ENCODE data around the gene EIF4E2. TPM values are rescaled to one million over a fixed set of nuclear protein-coding genes. Genes with fewer than 3 reads are reported as not detected.

The EIF4E2 gene
- total and polyA plus RNA-seq, 5 donors: 32.1 to 49.4 (median 44.0) TPM

DNA sequence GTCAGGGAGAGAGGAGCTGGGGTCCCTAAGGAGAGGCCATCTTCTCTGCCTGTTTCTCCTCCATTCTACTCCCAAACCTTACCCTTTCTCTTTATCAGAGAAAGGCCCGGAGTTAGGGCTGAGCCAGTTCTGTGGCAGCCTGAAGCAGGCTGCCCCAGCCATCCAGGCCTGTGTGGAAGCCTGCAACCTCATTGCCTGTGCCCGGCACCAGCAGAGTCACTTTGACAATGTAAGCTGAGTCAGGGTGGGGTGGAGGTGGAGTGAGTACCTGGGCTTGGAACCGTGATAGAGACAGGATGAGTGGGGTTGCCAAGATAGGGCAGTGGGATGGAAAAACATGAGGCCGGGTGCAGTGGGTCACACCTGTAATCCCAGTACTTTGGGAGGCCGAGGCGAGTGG lies 5.8 kb upstream of the EIF4E2 start:
- Histone ChIP-seq H3K9me3 (ENCODE audit: control insufficient read depth, low read length) (no peaks in the 10 kb centered on the region), H3K4me3 (ENCODE audit: low read length) (no peak overlapping the region), H3K27me3 (ENCODE audit: control insufficient read depth, insufficient read depth) (no peaks in the 10 kb centered on the region), H3K4me1 (ENCODE audit: control insufficient read depth, insufficient read depth, low read length) (no peaks in the 10 kb centered on the region), H3K27ac (ENCODE audit: low read length) (no peak overlapping the region)
- intact Hi-C loops (cut with DNase I): no loop called here
- WGBS: 94% methylated on average over 6 of the region's 6 CpGs
- no peak for DNase-seq
- no peak for ATAC-seq

- Histone ChIP-seq H3K27ac (ENCODE audit: low read length) (no peak overlapping the region), H3K4me3 (ENCODE audit: low read length) (no peak overlapping the region), H3K4me1 (ENCODE audit: control insufficient read depth, insufficient read depth, low read length) (no peaks in the 10 kb centered on the region), H3K9me3 (ENCODE audit: control insufficient read depth, low read length) (no peaks in the 10 kb centered on the region), H3K27me3 (ENCODE audit: control insufficient read depth, insufficient read depth) (no peaks in the 10 kb centered on the region)
- intact Hi-C loops (cut with DNase I): no loop called here
- ATAC-seq (no peak), DNase-seq (no peak)
- WGBS: 88% methylated on average over 17 of the region's 17 CpGs
These were observed 4.7 kb upstream of the EIF4E2 start for GRCh38 chr2:232545511-232546375.

GRCh38 chr2:232547991-232548390 lies 2.5 kb upstream of the EIF4E2 start:
- H3K4me3 ChIP-seq (ENCODE audit: low read length): no peak overlapping the region
- H3K27me3 ChIP-seq (ENCODE audit: control insufficient read depth, insufficient read depth): no peaks in the 10 kb centered on the region
- DNase-seq (no peak), ATAC-seq (no peak)
- no peak overlapping the region for H3K27ac ChIP-seq (ENCODE audit: low read length)
- H3K4me1 ChIP-seq (ENCODE audit: control insufficient read depth, insufficient read depth, low read length): no peaks in the 10 kb centered on the region
- WGBS: 98% methylated on average over 6 of the region's 6 CpGs
- intact Hi-C loops (cut with DNase I): no loop called here
- H3K9me3 ChIP-seq (ENCODE audit: control insufficient read depth, low read length): no peaks in the 10 kb centered on the region

- intact Hi-C loops (cut with DNase I): no loop called here
- ATAC-seq (no peak), DNase-seq (no peak)
- Histone ChIP-seq H3K27ac (ENCODE audit: low read length) (peak overlapping the region; percentile 96), H3K9me3 (ENCODE audit: control insufficient read depth, low read length) (no peaks in the 10 kb centered on the region), H3K4me3 (ENCODE audit: low read length) (peak overlapping the region; percentile 86), H3K4me1 (ENCODE audit: control insufficient read depth, insufficient read depth, low read length) (no peaks in the 10 kb centered on the region), H3K27me3 (ENCODE audit: control insufficient read depth, insufficient read depth) (no peaks in the 10 kb centered on the region)
- WGBS: 42% methylated on average over 21 of the region's 21 CpGs
These were observed 685 bp upstream of the EIF4E2 start for GRCh38 chr2:232549655-232550353.

DNA sequence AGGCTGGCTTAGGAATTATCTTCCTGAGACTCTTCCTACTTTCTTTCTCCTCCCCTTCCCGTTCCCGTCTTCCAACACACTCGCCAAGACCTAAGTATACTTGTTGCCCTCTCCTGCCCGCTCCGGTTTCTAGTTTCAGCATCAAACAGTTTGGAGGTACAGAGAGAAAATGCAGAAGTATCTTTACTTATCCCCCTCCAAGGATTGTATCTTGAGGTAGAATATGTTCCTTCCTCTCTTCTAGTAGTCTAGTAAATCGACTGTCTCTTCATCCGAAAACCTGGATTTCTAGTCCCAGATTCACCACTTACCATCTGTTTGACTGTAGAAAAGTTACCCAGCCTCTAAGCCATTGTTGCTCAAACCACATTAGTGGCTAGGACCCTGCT lies 755 bp downstream of the EIF4E2 start:
- ATAC-seq (no peak), DNase-seq (no peak)
- H3K4me1 ChIP-seq (ENCODE audit: control insufficient read depth, insufficient read depth, low read length): no peaks in the 10 kb centered on the region
- H3K27ac ChIP-seq (ENCODE audit: low read length): peak overlapping the region; percentile 96
- H3K9me3 ChIP-seq (ENCODE audit: control insufficient read depth, low read length): no peaks in the 10 kb centered on the region
- WGBS: 13% methylated on average over 7 of the region's 7 CpGs
- intact Hi-C loops (cut with DNase I): no loop called here
- no peaks in the 10 kb centered on the region for H3K27me3 ChIP-seq (ENCODE audit: control insufficient read depth, insufficient read depth)
- peak overlapping the region; percentile 86 for H3K4me3 ChIP-seq (ENCODE audit: low read length)

DNA sequence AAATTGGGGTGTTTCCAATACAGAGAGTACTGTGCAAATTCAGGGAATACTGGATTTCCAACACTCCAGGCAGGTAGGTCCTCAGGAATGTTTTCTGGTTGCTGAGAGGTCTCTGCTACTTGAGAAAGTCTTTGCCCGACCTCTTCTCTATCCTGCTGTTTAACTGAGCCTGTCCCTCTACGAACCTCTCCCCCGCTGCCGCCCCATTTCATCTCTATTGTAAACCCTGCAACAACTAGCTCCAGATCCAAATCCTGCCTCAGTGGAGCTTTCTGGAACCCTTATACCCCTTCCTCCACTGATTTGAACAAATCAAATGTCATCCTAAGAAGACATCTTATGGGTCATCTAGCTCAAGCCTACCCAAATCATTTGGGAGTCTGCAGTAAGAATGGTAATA lies 1.3 kb downstream of the EIF4E2 start:
- intact Hi-C loops (cut with DNase I): no loop called here
- WGBS: 93% methylated on average over 4 of the region's 4 CpGs
- Histone ChIP-seq H3K4me3 (ENCODE audit: low read length) (peak overlapping the region; percentile 86), H3K4me1 (ENCODE audit: control insufficient read depth, insufficient read depth, low read length) (no peaks in the 10 kb centered on the region), H3K9me3 (ENCODE audit: control insufficient read depth, low read length) (no peaks in the 10 kb centered on the region), H3K27me3 (ENCODE audit: control insufficient read depth, insufficient read depth) (no peaks in the 10 kb centered on the region), H3K27ac (ENCODE audit: low read length) (no peak overlapping the region)
- DNase-seq (no peak), ATAC-seq (no peak)

- Histone ChIP-seq H3K27me3 (ENCODE audit: control insufficient read depth, insufficient read depth) (no peaks in the 10 kb centered on the region), H3K4me3 (ENCODE audit: low read length) (no peak overlapping the region), H3K27ac (ENCODE audit: low read length) (no peak overlapping the region), H3K9me3 (ENCODE audit: control insufficient read depth, low read length) (no peaks in the 10 kb centered on the region), H3K4me1 (ENCODE audit: control insufficient read depth, insufficient read depth, low read length) (no peaks in the 10 kb centered on the region)
- DNase-seq: no peak
- intact Hi-C loops (cut with DNase I): no loop called here
- WGBS: 82% methylated on average over 3 of the region's 3 CpGs
- no peak for ATAC-seq
These were observed 5.9 kb downstream of the EIF4E2 start for GRCh38 chr2:232556426-232556825.

- WGBS: 89% methylated on average over 8 of the region's 8 CpGs
- intact Hi-C loops (cut with DNase I): no loop called here
These were observed 12.1 kb downstream of the EIF4E2 start for GRCh38 chr2:232562515-232563151.

GRCh38 chr2:232563580-232563979 lies 13.1 kb downstream of the EIF4E2 start:
- no peak for DNase-seq
- 65% methylated on average over 3 of the region's 3 CpGs for WGBS
- Histone ChIP-seq H3K4me3 (ENCODE audit: low read length) (no peak overlapping the region), H3K9me3 (ENCODE audit: control insufficient read depth, low read length) (no peaks in the 10 kb centered on the region), H3K4me1 (ENCODE audit: control insufficient read depth, insufficient read depth, low read length) (no peaks in the 10 kb centered on the region), H3K27ac (ENCODE audit: low read length) (no peak overlapping the region), H3K27me3 (ENCODE audit: control insufficient read depth, insufficient read depth) (no peaks in the 10 kb centered on the region)
- intact Hi-C loops (cut with DNase I): no loop called here
- no peak for ATAC-seq

More at GRCh38 chr2:232562515-232563151, 12.1 kb downstream of the EIF4E2 start:
- no peak for DNase-seq
- Histone ChIP-seq H3K27me3 (ENCODE audit: control insufficient read depth, insufficient read depth) (no peaks in the 10 kb centered on the region), H3K4me1 (ENCODE audit: control insufficient read depth, insufficient read depth, low read length) (no peaks in the 10 kb centered on the region), H3K4me3 (ENCODE audit: low read length) (no peak overlapping the region), H3K9me3 (ENCODE audit: control insufficient read depth, low read length) (no peaks in the 10 kb centered on the region), H3K27ac (ENCODE audit: low read length) (no peak overlapping the region)
- no peak for ATAC-seq

GRCh38 chr2:232567721-232568120 lies 17.2 kb downstream of the EIF4E2 start:
- Histone ChIP-seq H3K4me3 (ENCODE audit: low read length) (no peak overlapping the region), H3K27me3 (ENCODE audit: control insufficient read depth, insufficient read depth) (no peaks in the 10 kb centered on the region), H3K27ac (ENCODE audit: low read length) (no peak overlapping the region), H3K9me3 (ENCODE audit: control insufficient read depth, low read length) (no peaks in the 10 kb centered on the region), H3K4me1 (ENCODE audit: control insufficient read depth, insufficient read depth, low read length) (no peaks in the 10 kb centered on the region)
- intact Hi-C loops (cut with DNase I): no loop called here
- DNase-seq: no peak
- ATAC-seq: no peak

- H3K27ac ChIP-seq (ENCODE audit: low read length): no peak overlapping the region
- no peaks in the 10 kb centered on the region for H3K27me3 ChIP-seq (ENCODE audit: control insufficient read depth, insufficient read depth)
- peak; percentile 51 to 63 for ATAC-seq
- no peaks in the 10 kb centered on the region for H3K9me3 ChIP-seq (ENCODE audit: control insufficient read depth, low read length)
- no peaks in the 10 kb centered on the region for H3K4me1 ChIP-seq (ENCODE audit: control insufficient read depth, insufficient read depth, low read length)
- intact Hi-C loops (cut with DNase I): no loop called here
- WGBS: 64% methylated on average over 5 of the region's 5 CpGs
- DNase-seq: no peak
- no peak overlapping the region for H3K4me3 ChIP-seq (ENCODE audit: low read length)
These were observed 17.7 kb downstream of the EIF4E2 start for GRCh38 chr2:232568161-232568560.

Data from right cardiac atrium (tissue), 5 donors.